Glomerular endothelial cell (primary cell): ENCODE measurements around the gene ADCK1. TPM values are rescaled to one million over a fixed set of nuclear protein-coding genes. Genes with fewer than 3 reads are reported as not detected.
"Not testable (repeated sequence)": the region's sequence is repeated elsewhere in the genome, so short reads cannot be mapped to it uniquely, and the experiment has no call there.

Experiments used
- DNase-seq: peaks from one replicate; pipeline ENCODE4 v3.0.0-alpha.2; 2011; ENCODE audit warnings: low read depth, low spot score; ENCODE audit errors: extremely low read depth
- total RNA-seq: library from RNA; depleted of rRNA; stranded (reverse); fragments of >200 nt; gene quantifications from 2 replicates; pipeline ENCODE4 v1.2.3, GENCODE V29; 2015

Gene ADCK1
- total RNA-seq, 1 donor from 2014 or later: 12.7 TPM

DNA sequence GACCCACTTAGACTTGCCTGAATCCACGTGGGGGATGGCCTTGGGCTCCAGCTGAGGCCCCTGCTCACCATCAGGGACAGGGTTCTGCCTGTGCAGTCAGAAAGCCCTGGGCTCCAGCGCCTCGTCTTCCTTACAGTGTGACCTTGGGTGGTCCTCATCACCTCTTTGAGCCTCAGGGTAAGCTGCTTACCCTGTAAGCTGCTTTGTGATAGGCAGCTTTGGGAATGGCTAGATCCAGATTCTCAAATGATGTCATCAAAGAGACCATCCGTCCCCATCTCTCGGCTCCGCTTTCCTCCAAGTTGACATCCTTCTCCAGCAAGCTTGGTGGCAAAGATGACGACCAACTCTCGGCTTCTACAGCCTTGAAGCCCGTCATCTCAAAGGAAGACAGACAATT is 127.0 kb downstream of the ADCK1 start:
- DNase-seq: no peak

DNA sequence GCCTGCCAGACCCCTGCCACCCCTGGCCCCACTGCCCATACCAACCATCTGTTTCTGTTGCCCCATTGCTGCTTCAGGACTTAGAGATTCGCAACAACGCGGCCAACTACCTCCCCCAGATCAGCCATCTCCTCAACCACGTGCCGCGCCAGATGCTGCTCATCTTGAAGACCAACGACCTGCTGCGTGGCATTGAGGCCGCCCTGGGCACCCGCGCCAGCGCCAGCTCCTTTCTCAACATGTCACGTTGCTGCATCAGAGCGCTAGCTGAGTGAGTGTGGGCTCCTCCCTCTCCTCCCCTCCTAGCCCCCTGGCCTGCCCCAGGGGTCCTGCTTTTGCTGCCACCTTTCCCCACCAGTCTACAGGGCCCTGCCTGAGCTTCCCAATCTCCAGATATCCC is 131.5 kb downstream of the ADCK1 start:
- no peak for DNase-seq

- DNase-seq: no peak
These were observed 136.3 kb downstream of the ADCK1 start for GRCh38 chr14:77936138-77936639.

- DNase-seq: no peak
These were observed 147.5 kb downstream of the ADCK1 start for GRCh38 chr14:77947372-77947771.

DNA sequence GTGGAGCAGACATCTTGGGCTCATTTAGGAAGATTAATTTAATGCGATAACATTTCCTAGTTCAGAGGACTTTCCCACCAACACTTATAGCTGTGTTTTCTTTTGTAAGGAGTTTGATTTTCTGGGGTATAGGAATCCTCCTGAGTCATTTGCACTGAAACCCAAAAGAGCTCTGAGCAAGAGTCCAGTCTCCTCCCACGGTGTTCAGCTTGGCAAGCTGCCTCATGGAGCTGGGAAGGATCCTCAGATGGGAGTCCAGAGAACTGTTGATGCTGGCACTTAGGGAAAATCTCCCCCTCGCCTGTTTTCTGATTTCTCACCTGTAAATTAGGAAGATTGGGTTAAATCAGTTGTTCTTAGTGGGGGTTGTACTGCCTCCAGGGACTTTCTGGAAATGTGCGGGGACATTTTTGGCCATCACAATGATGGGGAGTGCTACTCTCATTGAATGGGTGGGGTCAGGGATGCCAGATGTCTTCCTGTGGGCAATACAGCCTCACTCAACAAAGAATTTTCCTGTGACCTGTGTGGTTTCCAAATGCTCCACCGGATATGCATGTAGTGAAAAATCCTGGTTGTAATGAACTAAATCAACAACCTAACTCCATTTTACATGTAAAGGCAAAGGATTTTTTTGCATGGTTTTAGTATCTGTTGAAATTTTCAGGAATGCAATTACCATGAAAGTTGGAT is 150.6 kb downstream of the ADCK1 start:
- no peak for DNase-seq

GRCh38 chr14:77955816-77956484 is 156.0 kb downstream of the ADCK1 start:
- no peak for DNase-seq

DNA sequence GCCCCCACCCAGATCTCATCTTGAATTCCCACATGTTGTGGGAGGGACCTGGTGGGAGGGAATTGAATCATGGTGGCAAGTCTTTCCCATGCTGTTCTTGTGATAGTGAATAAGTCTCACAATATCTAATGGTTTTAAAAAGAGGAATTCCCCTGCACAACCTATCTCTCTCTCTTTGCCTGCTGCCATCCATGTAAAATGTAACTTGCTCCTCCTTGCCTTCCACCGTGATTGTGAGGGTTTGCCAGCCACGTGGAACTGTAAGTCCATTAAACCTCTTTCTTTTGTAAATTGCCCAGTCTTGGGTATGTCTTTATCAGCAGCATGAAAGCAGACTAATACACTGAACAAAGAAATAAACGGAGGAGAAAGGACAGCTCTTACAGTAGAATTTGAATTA is 159.8 kb downstream of the ADCK1 start:
- DNase-seq: not testable (repeated sequence)

GRCh38 chr14:77961847-77962580 is 162.1 kb downstream of the ADCK1 start:
- no peak for DNase-seq

GRCh38 chr14:77962731-77963520 is 163.0 kb downstream of the ADCK1 start:
- DNase-seq: no peak

DNA sequence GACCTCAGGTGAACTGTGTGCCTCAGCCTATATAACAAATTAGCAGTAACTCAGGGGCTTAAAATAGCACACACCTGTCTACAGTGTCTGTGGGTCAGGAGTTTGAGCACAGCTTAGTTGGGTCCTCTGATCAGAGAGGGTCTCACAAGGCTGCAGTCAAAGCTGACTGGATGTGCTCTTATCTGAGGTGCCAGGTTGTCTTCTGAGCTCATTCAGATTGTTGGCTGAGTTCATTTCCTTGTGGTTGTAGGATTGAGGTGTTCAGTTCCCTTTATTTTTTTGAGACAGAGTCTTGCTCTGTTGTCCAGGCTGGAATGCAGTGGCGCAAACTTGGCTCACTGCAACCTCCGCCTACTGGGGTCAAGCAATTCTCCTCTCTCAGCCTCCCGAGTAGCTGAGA is 164.7 kb downstream of the ADCK1 start:
- DNase-seq: no peak

- no peak for DNase-seq
These were observed 165.1 kb downstream of the ADCK1 start for GRCh38 chr14:77965050-77965449.

DNA sequence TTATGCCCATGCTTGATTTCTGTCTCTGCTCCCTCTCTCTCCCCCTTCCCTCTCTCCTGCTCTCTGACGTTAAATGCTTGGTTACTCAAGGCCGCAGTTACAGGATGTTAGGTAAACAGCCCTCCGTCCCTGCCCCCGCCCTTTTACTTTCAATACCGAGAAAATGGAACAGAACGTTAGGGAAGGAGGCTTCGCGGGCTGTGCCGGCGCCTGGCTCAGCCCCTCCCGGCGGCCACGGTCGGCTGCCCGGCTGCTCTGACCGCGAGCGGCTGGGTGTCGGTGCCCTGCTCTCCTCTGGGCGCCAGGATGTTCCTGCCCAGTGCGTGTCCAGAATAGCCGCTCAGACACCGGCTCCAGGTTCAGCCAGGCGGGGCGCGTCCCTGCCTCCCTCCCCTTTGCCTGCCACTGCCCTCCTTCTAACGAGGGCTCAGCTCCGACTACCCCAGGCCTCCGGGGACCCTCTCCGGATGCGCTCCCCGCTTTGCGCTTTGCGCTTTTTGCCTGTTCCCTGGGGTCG is 166.1 kb downstream of the ADCK1 start:
- no peak for DNase-seq

DNA sequence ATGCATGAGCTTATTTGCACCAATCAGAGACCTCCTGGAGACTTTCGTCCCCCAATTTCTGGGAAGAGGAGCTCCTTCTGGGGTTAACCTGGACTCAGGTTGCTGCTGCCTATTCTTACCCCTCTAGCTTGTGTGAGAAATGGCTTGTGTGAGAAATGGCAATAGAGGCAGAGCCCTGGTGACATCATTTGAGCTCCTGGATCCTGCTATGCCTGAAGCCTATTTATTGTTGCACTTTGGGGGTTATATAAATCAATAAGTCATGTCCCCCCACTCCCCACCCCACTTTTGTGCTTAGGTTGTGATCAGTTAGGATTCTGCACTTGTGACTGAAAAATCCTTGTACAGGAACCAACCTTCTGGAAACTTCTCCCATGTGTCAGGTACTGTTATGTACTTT is 167.2 kb downstream of the ADCK1 start:
- DNase-seq: no peak

DNA sequence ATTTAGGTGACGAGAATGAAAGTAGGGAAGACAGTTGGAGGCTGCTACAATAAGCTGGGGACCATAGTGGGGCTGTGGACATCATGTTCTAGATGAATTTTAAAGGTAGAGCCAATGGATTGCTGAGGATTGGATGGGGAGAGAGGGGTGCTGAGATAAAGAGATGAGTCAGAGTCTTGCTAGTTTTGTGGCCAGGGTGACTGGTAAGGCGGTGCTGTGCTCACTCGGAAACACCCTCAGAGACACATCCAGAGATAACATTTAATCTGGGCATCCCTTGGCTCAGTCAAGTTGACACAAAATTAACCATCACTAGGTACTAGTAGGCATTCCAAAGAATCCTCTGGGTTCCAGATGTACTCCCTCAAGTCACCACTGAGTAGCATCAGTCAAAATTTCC is 170.7 kb downstream of the ADCK1 start:
- no peak for DNase-seq

DNA sequence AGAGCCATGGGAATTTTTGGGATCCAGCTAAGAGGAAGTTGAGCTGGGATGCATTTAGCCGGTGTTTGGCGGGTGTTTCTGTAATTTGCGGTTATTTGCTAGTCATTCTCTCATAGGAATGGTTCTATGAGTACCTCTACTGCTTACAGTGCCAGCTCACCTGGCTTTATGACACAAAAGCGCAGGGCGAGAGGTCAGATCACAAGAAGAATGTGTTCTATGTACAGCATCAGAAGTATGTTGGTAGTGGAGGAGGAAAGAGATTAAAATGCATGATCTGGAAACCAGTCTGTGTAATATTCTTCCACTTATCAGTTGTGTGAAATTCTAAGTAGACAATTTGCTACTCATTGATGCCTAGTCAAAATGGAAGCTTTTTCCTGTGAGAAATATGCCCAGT is 173.3 kb downstream of the ADCK1 start:
- no peak for DNase-seq

GRCh38 chr14:77976591-77976990 is 176.7 kb downstream of the ADCK1 start:
- DNase-seq: no peak

DNA sequence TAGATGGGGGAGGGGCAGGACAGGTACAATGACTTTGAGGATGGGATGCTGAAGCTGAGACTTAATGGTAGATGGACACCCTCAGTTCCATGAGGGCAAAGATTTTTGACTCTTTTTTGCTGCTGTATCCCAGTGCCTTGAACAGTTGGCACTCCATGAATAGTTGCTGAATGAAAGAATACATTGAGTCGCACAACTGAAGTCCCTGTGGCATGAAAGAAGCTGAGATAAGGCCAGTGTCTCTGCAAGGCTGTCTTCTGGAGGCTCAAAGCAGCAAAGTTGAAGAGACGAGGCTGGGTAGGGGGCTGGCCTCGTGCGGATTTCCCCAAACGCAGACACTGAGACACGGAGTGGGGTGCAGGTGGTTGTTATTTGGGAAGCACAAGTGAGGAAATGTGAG is 179.3 kb downstream of the ADCK1 start:
- DNase-seq: no peak

GRCh38 chr14:77979666-77980351 is 179.9 kb downstream of the ADCK1 start:
- DNase-seq: no peak

DNA sequence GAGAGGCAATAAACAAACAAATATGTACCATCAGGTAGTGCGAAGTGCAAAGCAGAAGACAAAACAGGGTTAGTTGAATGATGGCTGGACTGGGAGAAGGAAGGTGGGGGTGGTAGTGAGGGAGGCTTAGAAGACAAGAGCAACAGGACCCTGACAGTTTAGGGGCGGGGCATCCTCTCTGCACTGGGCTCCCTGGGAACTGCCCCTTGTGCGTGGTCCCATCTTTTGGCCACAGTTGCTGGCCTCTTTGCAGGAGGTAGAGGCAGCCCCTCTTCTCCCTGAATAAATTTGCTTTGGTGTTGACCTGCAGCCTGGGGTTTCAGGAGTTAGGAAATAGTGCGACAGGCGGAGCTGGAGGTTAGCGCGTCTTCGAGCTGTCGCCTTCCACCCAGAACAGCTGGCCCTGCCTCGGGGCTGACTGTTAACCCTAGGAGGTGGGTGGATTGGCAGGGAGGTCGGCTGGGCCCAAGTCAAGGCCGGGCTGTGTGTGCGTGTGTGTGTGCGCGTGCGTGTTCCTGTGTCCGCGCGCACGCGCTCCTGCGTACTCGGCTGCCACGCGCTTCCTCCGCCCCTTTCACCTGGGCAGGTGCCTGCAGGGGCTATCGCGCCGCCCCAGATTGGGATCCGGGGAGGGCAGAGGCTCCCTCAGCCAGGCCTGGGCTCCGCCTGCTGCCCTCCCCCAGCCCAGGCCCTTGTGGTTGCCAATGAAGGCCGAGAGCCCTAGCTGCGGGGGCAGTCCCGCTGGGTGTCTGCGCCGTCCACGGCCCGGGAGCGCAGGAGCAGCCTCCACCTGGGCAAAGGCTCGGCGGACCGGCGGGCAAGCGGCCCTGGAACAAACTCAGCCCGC is 180.8 kb downstream of the ADCK1 start:
- DNase-seq: no peak
